ENCODE results near the gene WSB2.

The WSB2 gene

DNA sequence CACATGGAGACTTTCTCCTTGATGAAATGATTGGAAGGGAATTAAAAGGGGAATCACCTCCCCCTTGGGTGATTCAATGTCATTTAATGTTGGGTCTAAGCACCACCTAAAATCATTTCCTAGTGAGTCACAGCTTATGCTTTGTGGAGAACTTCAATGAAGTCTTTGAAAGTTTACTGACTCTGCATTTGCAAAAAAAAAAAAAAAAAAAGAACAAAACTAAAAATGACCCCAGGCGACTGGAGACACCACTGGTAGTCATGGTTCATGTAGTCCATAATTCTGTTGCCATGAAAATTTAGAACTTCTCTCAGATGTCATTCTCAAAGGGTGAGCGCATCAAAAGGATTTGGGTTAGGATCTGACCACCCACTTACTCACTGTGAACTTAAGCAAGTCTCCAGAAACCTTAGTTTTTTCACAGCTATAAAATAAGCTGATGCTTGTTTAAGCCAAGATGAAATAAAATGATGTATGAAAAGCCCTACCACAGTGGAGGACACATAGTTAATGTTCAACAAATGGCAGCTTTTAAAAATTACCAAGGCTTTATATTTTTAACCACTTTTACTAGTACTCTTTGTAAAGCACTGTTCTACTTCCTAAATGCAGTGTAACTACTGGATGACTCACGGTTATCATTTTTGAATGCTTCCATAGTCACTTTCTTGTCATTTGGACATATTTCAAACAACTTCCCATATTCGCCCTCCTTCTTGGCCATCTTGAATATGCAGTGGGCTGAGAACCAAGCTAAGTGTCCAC is 74.1 kb downstream of the WSB2 start:
- peak in 1 of 2 donors; percentile 3 for DNase-seq

DNA sequence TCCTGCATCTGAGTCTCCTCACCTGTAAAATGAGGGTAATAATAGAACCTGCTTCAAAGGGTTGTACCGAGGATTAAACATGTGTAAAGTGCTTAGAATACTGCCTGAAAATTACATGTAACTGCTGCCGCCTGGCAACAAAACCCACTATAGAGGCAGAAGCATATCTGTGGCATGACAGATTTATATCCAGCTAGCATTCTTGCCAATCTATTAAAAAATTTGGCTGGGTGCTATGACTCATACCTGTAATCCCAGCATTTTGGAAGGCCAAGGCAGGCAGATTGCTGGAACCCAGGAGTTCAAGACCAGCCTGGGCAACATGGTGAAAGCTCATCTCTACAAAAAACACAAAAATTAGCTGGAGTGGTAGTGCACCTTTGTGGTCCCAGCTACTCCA is 75.8 kb downstream of the WSB2 start:
- DNase-seq, result no peak

Measured in inflammatory macrophage (primary cell).